Neural progenitor cell (in vitro differentiated cells): ENCODE measurements around the gene COL21A1. TPM values are rescaled to one million over a fixed set of nuclear protein-coding genes. Genes with fewer than 3 reads are reported as not detected.

Experiments
- DNase-seq: peaks from one replicate; pipeline ENCODE4 v3.0.0-alpha.2; 2016; ENCODE audit warnings: low spot score
- H2AFZ ChIP-seq: fragments of 200-600 bp; sonication (generic); replicated peaks from 2 replicates; pipeline ENCODE4 v1.6.1; 2016; ENCODE audit warnings: antibody characterized with exemption
- H3F3A ChIP-seq: fragments of 200-600 bp; sonication (generic); 2 replicates; pipeline ENCODE4 v1.6.1; 2016; ENCODE audit warnings: antibody characterized with exemption, low read depth
- H3K27ac ChIP-seq: fragments of 200-600 bp; sonication (generic); 2 replicates; pipeline ENCODE4 v1.5.1; 2016; ENCODE audit warnings: mild to moderate bottlenecking
- H3K27me3 ChIP-seq: fragments of 200-600 bp; sonication (generic); 2 replicates; pipeline ENCODE4 v1.6.1; 2016; ENCODE audit warnings: mild to moderate bottlenecking, moderate library complexity
- H3K36me3 ChIP-seq: fragments of 200-600 bp; sonication (generic); 2 replicates; pipeline ENCODE4 v1.5.1; 2016
- H3K4me1 ChIP-seq: fragments of 200-600 bp; sonication (generic); 2 replicates; pipeline ENCODE4 v1.6.1; 2016; ENCODE audit warnings: mixed run types
- H3K4me2 ChIP-seq: fragments of 200-600 bp; sonication (generic); 2 replicates; pipeline ENCODE4 v1.6.1; 2016
- H3K4me3 ChIP-seq: fragments of 200-600 bp; sonication (generic); 2 replicates; pipeline ENCODE4 v1.5.1; 2016
- H3K79me2 ChIP-seq: fragments of 200-600 bp; sonication (generic); 2 replicates; pipeline ENCODE4 v1.6.1; 2016; ENCODE audit warnings: low read depth
- H3K9ac ChIP-seq: fragments of 200-600 bp; sonication (generic); 2 replicates; pipeline ENCODE4 v1.6.1; 2016
- H3K9me3 ChIP-seq: fragments of 200-600 bp; sonication (generic); 2 replicates; pipeline ENCODE4 v1.5.1; 2016; ENCODE audit warnings: low read depth
- H4K20me1 ChIP-seq: fragments of 200-600 bp; sonication (generic); 2 replicates; pipeline ENCODE4 v1.6.1; 2016; ENCODE audit warnings: low read depth
- H3K27ac Mint-ChIP-seq: 3 replicates; pipeline ENCODE4 v1.8.0; 2021; ENCODE audit warnings: mixed read lengths
- H3K27me3 Mint-ChIP-seq: 2 replicates; pipeline ENCODE4 v1.8.0; 2022; ENCODE audit warnings: low read depth, mild to moderate bottlenecking, inconsistent platforms, moderate library complexity, mixed read lengths; ENCODE audit not compliant: insufficient read depth
- H3K36me3 Mint-ChIP-seq: 3 replicates; pipeline ENCODE4 v1.8.0; 2021; ENCODE audit warnings: mixed read lengths
- H3K4me1 Mint-ChIP-seq: 3 replicates; pipeline ENCODE4 v1.8.0; 2021; ENCODE audit warnings: mixed read lengths
- H3K4me3 Mint-ChIP-seq: 3 replicates; pipeline ENCODE4 v1.8.0; 2021; ENCODE audit warnings: mild to moderate bottlenecking, moderate library complexity, mixed read lengths
- H3K9me3 Mint-ChIP-seq: 3 replicates; pipeline ENCODE4 v1.8.0; 2020; ENCODE audit warnings: mixed read lengths
- EZH2 ChIP-seq: fragments of 200-600 bp; sonication (generic); IDR thresholded peaks from 2 replicates; pipeline ENCODE4 v1.6.1; 2017; ENCODE audit warnings: antibody characterized with exemption, mild to moderate bottlenecking, moderate library complexity
- EZH2phosphoT487 ChIP-seq: fragments of 200-600 bp; sonication (generic); IDR thresholded peaks from 2 replicates; pipeline ENCODE4 v1.6.1; 2017; ENCODE audit warnings: antibody characterized with exemption
- total RNA-seq: library from RNA; depleted of rRNA; stranded (reverse); fragments of >200 nt; gene quantifications from 2 replicates; pipeline ENCODE4 v1.2.3, GENCODE V29; 2015; ENCODE audit warnings: low replicate concordance
- TF ChIP-seq, protein P1 (sequence below): fragments of 200-600 bp; sonication (generic); IDR thresholded peaks from 2 replicates; pipeline ENCODE4 v1.5.1; 2017; ENCODE audit warnings: antibody characterized with exemption, mild to moderate bottlenecking

Gene COL21A1
- total RNA-seq, 1 donor from 2014 or later, result 0.95 TPM

DNA sequence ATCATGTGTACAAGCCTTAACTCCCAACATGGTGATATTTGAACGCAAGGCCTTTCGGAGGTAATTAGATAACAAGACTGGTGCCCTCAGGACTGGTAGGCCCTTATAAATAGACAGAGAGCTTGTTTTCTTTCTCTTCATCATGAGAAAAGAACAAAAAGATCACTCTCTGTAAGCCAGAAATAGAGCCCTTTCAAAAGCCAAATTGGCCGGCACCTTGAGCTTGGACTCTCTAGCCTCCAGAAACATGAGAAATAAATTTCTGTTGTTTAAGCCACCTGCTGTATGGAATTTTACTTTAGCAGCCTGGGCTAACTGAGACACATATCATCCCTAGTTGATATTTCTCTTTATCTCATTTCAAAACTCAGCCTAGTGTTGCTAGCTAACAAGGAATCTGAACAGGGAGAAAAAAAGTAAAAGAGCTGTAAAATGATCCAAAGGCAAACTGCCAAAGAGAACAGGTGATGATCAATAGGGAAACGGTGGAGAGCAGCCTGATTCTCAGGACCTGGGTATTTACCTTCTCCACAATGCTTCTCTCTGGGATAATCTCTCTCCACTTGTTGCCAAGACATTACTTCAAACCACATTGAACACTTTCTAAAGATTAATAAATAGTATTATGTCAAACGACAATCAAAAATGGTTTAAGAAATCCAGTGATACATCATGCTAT is 6.1 kb downstream of the COL21A1 start:
- Histone ChIP-seq H3F3A (no peaks in the 10 kb centered on the region), H3K79me2 (no peaks in the 10 kb centered on the region), H4K20me1 (no peaks in the 10 kb centered on the region), H3K4me2 (no peak overlapping the region), H3K9me3 (no peaks in the 10 kb centered on the region), H3K9ac (no peak overlapping the region), H3K27me3 (peaks cover 3% of the 10 kb centered on the region), H3K27ac (no peak overlapping the region), H3K4me3 (no peak overlapping the region), H2AFZ (no peak overlapping the region), H3K4me1 (no peaks in the 10 kb centered on the region), H3K36me3 (no peaks in the 10 kb centered on the region)
- Mint-ChIP-seq H3K27ac (no peak overlapping the region), H3K36me3 (no peaks in the 10 kb centered on the region), H3K27me3 (peaks cover 1% of the 10 kb centered on the region), H3K4me3 (no peak overlapping the region), H3K4me1 (no peaks in the 10 kb centered on the region), H3K9me3 (no peaks in the 10 kb centered on the region)
- no peak for DNase-seq
- TF ChIP-seq, protein P1, sequence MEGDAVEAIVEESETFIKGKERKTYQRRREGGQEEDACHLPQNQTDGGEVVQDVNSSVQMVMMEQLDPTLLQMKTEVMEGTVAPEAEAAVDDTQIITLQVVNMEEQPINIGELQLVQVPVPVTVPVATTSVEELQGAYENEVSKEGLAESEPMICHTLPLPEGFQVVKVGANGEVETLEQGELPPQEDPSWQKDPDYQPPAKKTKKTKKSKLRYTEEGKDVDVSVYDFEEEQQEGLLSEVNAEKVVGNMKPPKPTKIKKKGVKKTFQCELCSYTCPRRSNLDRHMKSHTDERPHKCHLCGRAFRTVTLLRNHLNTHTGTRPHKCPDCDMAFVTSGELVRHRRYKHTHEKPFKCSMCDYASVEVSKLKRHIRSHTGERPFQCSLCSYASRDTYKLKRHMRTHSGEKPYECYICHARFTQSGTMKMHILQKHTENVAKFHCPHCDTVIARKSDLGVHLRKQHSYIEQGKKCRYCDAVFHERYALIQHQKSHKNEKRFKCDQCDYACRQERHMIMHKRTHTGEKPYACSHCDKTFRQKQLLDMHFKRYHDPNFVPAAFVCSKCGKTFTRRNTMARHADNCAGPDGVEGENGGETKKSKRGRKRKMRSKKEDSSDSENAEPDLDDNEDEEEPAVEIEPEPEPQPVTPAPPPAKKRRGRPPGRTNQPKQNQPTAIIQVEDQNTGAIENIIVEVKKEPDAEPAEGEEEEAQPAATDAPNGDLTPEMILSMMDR, result no peak
- no peak for TF ChIP-seq EZH2phosphoT487
- TF ChIP-seq EZH2, result no peak

DNA sequence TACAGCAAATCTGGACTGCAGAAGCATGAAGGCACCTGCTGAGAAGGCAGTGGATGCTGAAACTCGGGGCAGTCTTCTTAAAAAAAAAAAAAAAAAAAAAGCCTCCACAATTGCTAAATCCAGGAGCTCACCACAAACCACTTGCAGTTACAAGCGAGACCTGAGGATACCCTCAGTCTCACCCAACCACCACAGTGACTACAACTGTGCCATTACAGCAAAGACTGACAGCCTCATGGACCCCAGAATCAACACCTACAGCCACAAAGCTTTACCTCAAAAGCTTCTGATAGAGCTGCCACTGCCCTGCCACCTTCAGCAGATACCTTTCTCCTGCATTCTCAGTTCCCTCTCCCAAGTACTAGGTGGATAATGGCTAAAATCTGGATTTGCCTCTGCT is 9.0 kb downstream of the COL21A1 start:
- Mint-ChIP-seq H3K9me3 (no peaks in the 10 kb centered on the region), H3K27ac (no peak overlapping the region), H3K4me1 (no peaks in the 10 kb centered on the region), H3K27me3 (no peaks in the 10 kb centered on the region), H3K36me3 (no peaks in the 10 kb centered on the region), H3K4me3 (no peak overlapping the region)
- Histone ChIP-seq H3K4me1 (no peaks in the 10 kb centered on the region), H3K36me3 (no peaks in the 10 kb centered on the region), H3K4me2 (no peak overlapping the region), H3F3A (no peaks in the 10 kb centered on the region), H3K79me2 (no peaks in the 10 kb centered on the region), H3K27me3 (no peaks in the 10 kb centered on the region), H2AFZ (peak overlapping the region; percentile 31), H3K4me3 (no peak overlapping the region), H3K9ac (no peak overlapping the region), H4K20me1 (no peaks in the 10 kb centered on the region), H3K27ac (no peak overlapping the region), H3K9me3 (no peaks in the 10 kb centered on the region)
- no peak for TF ChIP-seq EZH2phosphoT487
- TF ChIP-seq, protein P1, result no peak
- no peak for TF ChIP-seq EZH2
- DNase-seq, result no peak

DNA sequence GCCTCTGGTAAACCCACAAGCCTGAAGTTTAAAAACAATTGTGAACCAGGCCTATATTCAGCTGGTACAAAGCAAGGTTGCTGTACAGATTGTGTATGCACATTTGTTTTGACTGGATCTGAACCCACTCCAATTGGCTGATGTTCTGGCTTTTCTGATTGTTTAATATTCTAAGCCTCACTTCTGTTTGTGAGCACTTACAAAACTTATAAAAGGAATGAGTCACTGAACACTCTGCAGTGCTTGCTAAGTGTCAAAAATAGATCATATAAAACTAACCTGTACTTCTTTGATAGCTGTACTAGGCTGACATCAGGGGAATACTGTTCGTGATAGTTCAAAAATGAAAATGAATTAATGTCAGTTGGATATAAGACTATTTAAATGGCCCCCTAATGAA is 12.1 kb downstream of the COL21A1 start:
- no peaks in the 10 kb centered on the region for H3K4me1 ChIP-seq
- no peak overlapping the region for H3K9ac ChIP-seq
- no peaks in the 10 kb centered on the region for H3K9me3 Mint-ChIP-seq
- no peaks in the 10 kb centered on the region for H3K27me3 ChIP-seq
- no peaks in the 10 kb centered on the region for H4K20me1 ChIP-seq
- no peaks in the 10 kb centered on the region for H3F3A ChIP-seq
- TF ChIP-seq, protein P1, result no peak
- TF ChIP-seq EZH2 (no peak), EZH2phosphoT487 (no peak)
- H3K27me3 Mint-ChIP-seq, result no peaks in the 10 kb centered on the region
- no peaks in the 10 kb centered on the region for H3K4me1 Mint-ChIP-seq
- H3K4me3 Mint-ChIP-seq, result no peak overlapping the region
- DNase-seq, result no peak
- no peak overlapping the region for H3K27ac ChIP-seq
- H3K4me2 ChIP-seq, result no peak overlapping the region
- H3K9me3 ChIP-seq, result no peaks in the 10 kb centered on the region
- H2AFZ ChIP-seq, result no peak overlapping the region
- H3K27ac Mint-ChIP-seq, result no peak overlapping the region
- no peaks in the 10 kb centered on the region for H3K79me2 ChIP-seq
- no peak overlapping the region for H3K4me3 ChIP-seq
- H3K36me3 Mint-ChIP-seq, result no peaks in the 10 kb centered on the region
- H3K36me3 ChIP-seq, result no peaks in the 10 kb centered on the region
